Activated CD8-positive, alpha-beta memory T cell treated with anti-CD3 and anti-CD28 coated beads, Interleukin-2, amount 50 U/mL, for 48 hours (primary cell): ENCODE measurements around the gene DPP6.

Experiments used
- DNase-seq: peaks from one replicate; pipeline ENCODE4 v3.0.0-alpha.2; 2020

The DPP6 gene

GRCh38 chr7:154844955-154845354, 792.8 kb downstream of the DPP6 start:
- no peak for DNase-seq

GRCh38 chr7:154848464-154848863, 796.3 kb downstream of the DPP6 start:
- DNase-seq: no peak

- DNase-seq: no peak
Measured at GRCh38 chr7:154852205-154852604, 800.0 kb downstream of the DPP6 start.

GRCh38 chr7:154853063-154853726, 801.0 kb downstream of the DPP6 start:
- DNase-seq: no peak

GRCh38 chr7:154853727-154854095, 801.5 kb downstream of the DPP6 start:
- DNase-seq: no peak

- no peak for DNase-seq
Measured at GRCh38 chr7:154854836-154855235, 802.6 kb downstream of the DPP6 start.

GRCh38 chr7:154855366-154855765, 803.2 kb downstream of the DPP6 start:
- no peak for DNase-seq

- DNase-seq: no peak
Measured at GRCh38 chr7:154856733-154857132, 804.5 kb downstream of the DPP6 start.

- DNase-seq: no peak
Measured at GRCh38 chr7:154857240-154857639, 805.0 kb downstream of the DPP6 start.

GRCh38 chr7:154857728-154858681, 805.8 kb downstream of the DPP6 start:
- DNase-seq: no peak

GRCh38 chr7:154858836-154859537, 806.8 kb downstream of the DPP6 start:
- DNase-seq: no peak

- no peak for DNase-seq
Measured at GRCh38 chr7:154859747-154860620, 807.8 kb downstream of the DPP6 start.

- DNase-seq: no peak
Measured at GRCh38 chr7:154860621-154861375, 808.6 kb downstream of the DPP6 start.

GRCh38 chr7:154861589-154861988, 809.4 kb downstream of the DPP6 start:
- no peak for DNase-seq

GRCh38 chr7:154862153-154862791, 810.1 kb downstream of the DPP6 start:
- no peak for DNase-seq

GRCh38 chr7:154863766-154864522, 811.7 kb downstream of the DPP6 start:
- DNase-seq: no peak

GRCh38 chr7:154864523-154864891, 812.3 kb downstream of the DPP6 start:
- no peak for DNase-seq

GRCh38 chr7:154865984-154866685, 813.9 kb downstream of the DPP6 start:
- DNase-seq: no peak

- no peak for DNase-seq
Measured at GRCh38 chr7:154867068-154867467, 814.9 kb downstream of the DPP6 start.

- DNase-seq: no peak
Measured at GRCh38 chr7:154868921-154869320, 816.7 kb downstream of the DPP6 start.
